ENCODE data around the gene CDKL1.
A peak's percentile ranks its signal among the peaks of the same experiment; 100 is the strongest.
"Not testable (repeated sequence)": the region's sequence is repeated elsewhere in the genome, so short reads cannot be mapped to it uniquely, and the experiment has no call there.

The CDKL1 gene

DNA sequence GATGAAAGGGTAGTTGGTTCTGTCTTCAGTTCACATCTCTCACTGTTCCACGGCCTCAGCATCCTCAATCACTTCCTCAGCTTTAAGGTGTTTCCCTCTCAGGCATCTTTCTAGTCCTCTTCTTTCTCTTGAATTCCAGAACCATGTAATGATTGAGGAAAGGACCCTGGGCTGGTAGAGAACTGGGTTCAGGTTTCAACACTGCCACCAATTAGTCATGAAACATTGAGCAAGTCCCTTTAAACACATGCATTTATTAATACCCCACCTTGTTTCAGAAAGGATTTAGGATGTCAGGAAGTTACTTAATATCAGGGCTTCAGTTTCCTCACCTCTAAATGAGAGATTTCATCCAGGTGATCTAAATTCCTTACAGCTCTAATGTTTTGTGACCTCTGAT lies 77.4 kb downstream of the CDKL1 start:
- H3K36me3 ChIP-seq (ENCODE audit: control insufficient read depth, low read depth, low read length), result peaks cover 4% of the 10 kb centered on the region
- H3K9me3 ChIP-seq (ENCODE audit: control insufficient read depth, low read depth, low read length), result no peaks in the 10 kb centered on the region
- no peaks in the 10 kb centered on the region for H3K4me1 ChIP-seq (ENCODE audit: control insufficient read depth, low read depth, low read length)
- H3K27ac ChIP-seq (ENCODE audit: low read length), result no peak overlapping the region
- H3K9ac ChIP-seq (ENCODE audit: low read length), result no peak overlapping the region
- no peak overlapping the region for H3K4me3 ChIP-seq (ENCODE audit: low read length)
- H3K27me3 ChIP-seq (ENCODE audit: control insufficient read depth, insufficient read depth, low read length), result no peaks in the 10 kb centered on the region

DNA sequence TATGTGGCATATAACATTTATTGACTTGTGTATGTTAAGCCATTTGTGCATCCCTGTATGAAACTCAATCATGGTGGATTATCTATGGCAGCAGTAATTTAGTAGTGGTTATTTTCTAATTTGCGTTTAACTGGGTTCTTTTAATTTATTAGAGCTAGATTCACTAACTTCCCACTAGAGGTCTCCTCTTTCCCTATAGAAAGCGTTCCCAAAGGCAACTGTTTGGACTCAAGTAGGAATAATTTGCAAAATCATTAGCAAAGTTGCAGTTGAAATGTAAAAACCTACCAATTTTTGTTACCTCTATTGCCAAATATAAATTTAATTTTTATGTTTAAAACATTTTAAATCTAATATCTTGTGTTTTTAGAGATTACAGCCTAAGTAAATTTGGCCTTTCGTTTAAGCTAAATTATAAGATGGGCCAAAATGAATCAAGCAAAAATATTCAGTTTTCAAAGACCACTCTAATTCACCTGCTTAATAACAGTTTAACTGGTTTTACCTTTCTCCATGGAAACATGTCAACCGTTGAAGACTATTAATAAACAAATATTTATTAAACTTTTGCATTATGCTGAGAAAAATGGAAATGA lies 78.6 kb downstream of the CDKL1 start:
- Histone ChIP-seq H3K27me3 (ENCODE audit: control insufficient read depth, insufficient read depth, low read length) (no peaks in the 10 kb centered on the region), H3K9me3 (ENCODE audit: control insufficient read depth, low read depth, low read length) (no peaks in the 10 kb centered on the region), H3K36me3 (ENCODE audit: control insufficient read depth, low read depth, low read length) (peaks cover 3% of the 10 kb centered on the region), H3K9ac (ENCODE audit: low read length) (no peak overlapping the region), H3K4me1 (ENCODE audit: control insufficient read depth, low read depth, low read length) (peaks cover 4% of the 10 kb centered on the region), H3K4me3 (ENCODE audit: low read length) (no peak overlapping the region), H3K27ac (ENCODE audit: low read length) (no peak overlapping the region)

DNA sequence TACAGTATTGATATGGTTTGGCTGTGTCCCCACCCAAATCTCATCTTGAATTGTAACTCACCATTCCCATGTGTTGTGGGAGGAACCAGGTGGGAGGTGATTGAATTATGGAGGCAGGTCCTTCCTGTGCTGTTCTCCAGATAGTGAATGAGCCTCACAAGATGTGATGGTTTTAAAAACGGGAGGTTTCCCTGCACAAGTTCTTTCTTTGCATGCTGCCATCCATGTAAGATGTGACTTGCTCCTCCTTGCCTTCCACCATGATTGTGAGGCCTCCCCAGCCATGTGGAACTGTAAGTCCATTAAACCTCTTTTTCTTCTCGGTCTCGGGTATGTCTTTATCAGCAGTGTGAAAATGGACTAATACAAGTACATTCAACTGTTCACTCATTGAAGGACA lies 82.6 kb downstream of the CDKL1 start:
- not testable (repeated sequence) for H3K27ac ChIP-seq (ENCODE audit: low read length); H3K9ac ChIP-seq (ENCODE audit: low read length); H3K4me3 ChIP-seq (ENCODE audit: low read length); H3K9me3 ChIP-seq (ENCODE audit: control insufficient read depth, low read depth, low read length); H3K27me3 ChIP-seq (ENCODE audit: control insufficient read depth, insufficient read depth, low read length); H3K36me3 ChIP-seq (ENCODE audit: control insufficient read depth, low read depth, low read length)
- peaks cover 12% of the 10 kb centered on the region for H3K4me1 ChIP-seq (ENCODE audit: control insufficient read depth, low read depth, low read length)

DNA sequence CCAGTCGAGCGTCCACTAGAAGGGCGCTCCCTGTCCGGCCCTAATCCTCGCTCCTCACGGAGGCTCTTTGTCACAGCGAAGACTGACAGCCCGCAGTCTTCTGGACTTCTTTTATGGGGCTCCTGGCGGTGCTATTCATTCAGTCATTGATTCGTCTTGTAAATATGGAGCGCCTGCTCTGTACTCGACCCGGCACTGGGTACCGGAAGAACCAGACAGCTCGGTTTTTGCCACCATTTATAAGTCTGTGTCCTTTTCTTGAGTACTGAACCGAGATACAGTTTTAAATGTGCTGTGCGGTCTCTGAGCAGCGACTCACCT lies 84.0 kb downstream of the CDKL1 start:
- Histone ChIP-seq H3K36me3 (ENCODE audit: control insufficient read depth, low read depth, low read length) (no peaks in the 10 kb centered on the region), H3K4me1 (ENCODE audit: control insufficient read depth, low read depth, low read length) (peaks cover 12% of the 10 kb centered on the region), H3K27ac (ENCODE audit: low read length) (peak overlapping the region; percentile 12)

DNA sequence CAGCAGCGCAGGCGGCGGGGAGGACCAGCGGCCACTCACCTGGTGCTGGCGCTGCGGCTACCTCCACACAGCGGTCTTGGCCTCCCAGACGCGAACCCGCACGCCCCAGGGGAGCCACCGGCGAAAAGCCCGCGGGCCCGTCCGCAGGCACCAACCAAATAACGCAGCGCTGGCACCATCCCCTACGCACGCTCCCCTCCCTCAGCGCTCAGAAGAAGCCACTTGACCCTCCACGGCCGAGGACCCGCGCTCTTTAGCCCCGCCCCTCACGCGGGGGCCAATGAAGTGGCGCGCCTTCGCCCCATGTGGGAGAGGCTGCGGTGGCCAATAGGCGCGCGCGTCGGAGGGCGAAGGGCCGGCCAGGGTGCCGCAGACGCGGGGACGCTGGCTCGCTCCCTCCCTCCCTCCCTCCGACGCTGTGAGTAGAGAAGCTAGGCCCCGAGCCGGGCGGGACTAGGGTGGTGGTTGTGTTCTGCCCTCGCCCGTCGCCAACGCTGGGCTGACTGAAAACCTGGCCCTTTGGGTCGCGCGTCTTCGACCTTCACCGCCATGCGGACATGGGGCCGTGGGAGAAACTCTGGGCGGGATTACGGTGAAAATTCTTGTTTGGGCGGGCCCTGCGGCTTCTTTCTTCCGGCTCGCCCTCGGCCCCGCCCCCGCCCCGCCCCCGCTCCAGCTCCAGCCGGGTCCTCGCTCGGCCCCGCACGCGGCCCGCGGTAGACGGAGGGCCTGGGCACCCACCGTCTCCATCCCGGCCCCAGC lies 84.5 kb downstream of the CDKL1 start, which contains the start of the genes DMAC2L and L2HGDH:
TSS of gene DMAC2L (plus strand) at position 353 of the 762 bp plus-strand sequence. CDS start 9,164 bp downstream, outside the sequence.
TSS of gene L2HGDH (minus strand) at position 258 of the 762 bp plus-strand sequence. CDS start at position 179, 79 bp downstream.
- peak within 1 kb of the TSS; percentile 81 for H3K9ac ChIP-seq (ENCODE audit: low read length)
- peaks cover 12% of the 10 kb centered on the region for H3K4me1 ChIP-seq (ENCODE audit: control insufficient read depth, low read depth, low read length)
- H3K4me3 ChIP-seq (ENCODE audit: low read length), result peak within 1 kb of the TSS; percentile 69
- H3K27ac ChIP-seq (ENCODE audit: low read length), result peak within 1 kb of the TSS; percentile 68
- no peaks in the 10 kb centered on the region for H3K9me3 ChIP-seq (ENCODE audit: control insufficient read depth, low read depth, low read length)
- H3K36me3 ChIP-seq (ENCODE audit: control insufficient read depth, low read depth, low read length), result no peaks in the 10 kb centered on the region
- H3K27me3 ChIP-seq (ENCODE audit: control insufficient read depth, insufficient read depth, low read length), result no peaks in the 10 kb centered on the region

More for the DNA sequence above, 84.0 kb downstream of the CDKL1 start:
- H3K9me3 ChIP-seq (ENCODE audit: control insufficient read depth, low read depth, low read length), result no peaks in the 10 kb centered on the region
- peak overlapping the region; percentile 69 for H3K4me3 ChIP-seq (ENCODE audit: low read length)
- peak overlapping the region; percentile 81 for H3K9ac ChIP-seq (ENCODE audit: low read length)
- H3K27me3 ChIP-seq (ENCODE audit: control insufficient read depth, insufficient read depth, low read length), result no peaks in the 10 kb centered on the region

DNA sequence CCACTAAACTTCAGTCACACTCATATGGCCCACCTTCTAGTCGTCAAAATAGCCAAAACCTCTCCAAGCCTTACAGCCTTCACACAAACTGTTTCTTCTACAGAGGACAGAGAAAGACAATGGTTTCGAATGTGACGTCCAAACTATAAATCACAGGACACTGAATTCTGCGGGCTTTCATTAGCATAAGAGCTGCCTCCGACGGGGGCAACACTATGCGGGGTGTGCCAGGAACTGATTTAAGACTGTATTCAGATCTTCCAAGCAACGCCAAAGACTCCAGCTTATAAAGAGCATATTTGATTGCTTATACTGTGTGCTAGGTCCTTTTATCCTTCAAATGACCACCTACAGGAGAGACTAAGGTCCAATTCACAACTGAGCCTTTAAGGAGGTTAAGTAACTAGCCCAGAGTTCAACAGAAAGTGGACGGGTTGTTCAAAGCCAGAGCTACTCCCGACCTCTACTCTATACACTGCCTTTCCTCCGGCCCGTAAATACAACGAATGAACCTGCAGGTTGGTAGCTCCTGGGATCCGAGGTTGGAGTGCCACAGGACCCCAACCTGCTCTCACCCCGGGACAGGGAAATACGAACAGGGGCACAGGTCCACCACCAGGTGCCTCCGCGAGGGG lies 85.2 kb downstream of the CDKL1 start:
- Histone ChIP-seq H3K36me3 (ENCODE audit: control insufficient read depth, low read depth, low read length) (no peaks in the 10 kb centered on the region), H3K27ac (ENCODE audit: low read length) (peak overlapping the region; percentile 4)

DNA sequence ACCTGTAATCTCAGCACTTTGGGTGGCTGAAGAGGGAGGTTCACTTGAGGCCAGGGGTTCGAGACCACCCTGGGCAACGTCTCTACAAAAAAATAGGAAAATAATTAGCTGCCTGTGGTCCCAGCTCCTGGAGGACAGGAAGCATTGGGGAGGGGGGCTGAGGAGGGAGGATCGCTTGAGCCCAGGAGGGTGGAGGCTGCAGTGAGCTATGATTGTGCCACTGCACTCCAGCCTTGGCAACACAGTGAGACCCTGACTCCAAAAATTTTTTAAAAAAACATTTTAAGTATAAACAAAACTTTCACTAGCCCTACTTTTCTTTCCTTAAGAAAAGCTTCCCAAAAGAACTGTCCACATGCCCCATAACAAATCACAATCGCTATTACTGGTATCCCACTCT lies 86.2 kb downstream of the CDKL1 start:
- no peaks in the 10 kb centered on the region for H3K36me3 ChIP-seq (ENCODE audit: control insufficient read depth, low read depth, low read length)
- H3K4me1 ChIP-seq (ENCODE audit: control insufficient read depth, low read depth, low read length), result peaks cover 12% of the 10 kb centered on the region
- H3K4me3 ChIP-seq (ENCODE audit: low read length), result peak overlapping the region; percentile 69
- no peak overlapping the region for H3K27ac ChIP-seq (ENCODE audit: low read length)
- H3K27me3 ChIP-seq (ENCODE audit: control insufficient read depth, insufficient read depth, low read length), result no peaks in the 10 kb centered on the region
- H3K9me3 ChIP-seq (ENCODE audit: control insufficient read depth, low read depth, low read length), result no peaks in the 10 kb centered on the region
- H3K9ac ChIP-seq (ENCODE audit: low read length), result no peak overlapping the region

More for the DNA sequence above, 85.2 kb downstream of the CDKL1 start:
- Histone ChIP-seq H3K4me1 (ENCODE audit: control insufficient read depth, low read depth, low read length) (peaks cover 12% of the 10 kb centered on the region), H3K4me3 (ENCODE audit: low read length) (peak overlapping the region; percentile 69), H3K27me3 (ENCODE audit: control insufficient read depth, insufficient read depth, low read length) (no peaks in the 10 kb centered on the region), H3K9me3 (ENCODE audit: control insufficient read depth, low read depth, low read length) (no peaks in the 10 kb centered on the region), H3K9ac (ENCODE audit: low read length) (peak overlapping the region; percentile 81)

DNA sequence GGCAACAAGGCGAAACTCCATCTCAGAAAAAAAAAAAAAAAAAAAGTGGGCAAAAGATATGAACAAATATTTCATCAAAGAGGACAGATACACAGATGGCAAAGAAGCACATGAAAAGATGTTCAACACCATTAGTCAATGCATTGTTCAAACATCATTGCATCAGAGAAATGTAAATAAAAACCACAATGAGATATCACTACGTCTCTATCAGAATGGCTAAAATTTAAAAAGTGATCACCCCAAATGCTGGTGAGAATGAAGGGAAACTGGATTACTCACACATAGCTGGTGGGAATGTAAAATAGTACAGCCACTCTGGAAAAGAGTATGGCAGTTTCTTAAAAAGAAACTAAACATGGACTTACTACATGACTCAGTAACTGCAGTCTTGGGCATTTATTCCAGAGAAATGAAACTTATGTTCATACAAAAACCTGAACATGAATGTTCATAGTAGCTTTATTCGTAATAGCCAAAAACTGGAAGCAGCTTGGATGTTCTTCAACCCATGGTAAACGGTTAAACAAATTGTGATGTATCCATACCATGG lies 88.2 kb downstream of the CDKL1 start:
- no peak overlapping the region for H3K27ac ChIP-seq (ENCODE audit: low read length)
- no peaks in the 10 kb centered on the region for H3K27me3 ChIP-seq (ENCODE audit: control insufficient read depth, insufficient read depth, low read length)
- no peak overlapping the region for H3K9ac ChIP-seq (ENCODE audit: low read length)
- H3K4me1 ChIP-seq (ENCODE audit: control insufficient read depth, low read depth, low read length), result peaks cover 11% of the 10 kb centered on the region
- no peaks in the 10 kb centered on the region for H3K36me3 ChIP-seq (ENCODE audit: control insufficient read depth, low read depth, low read length)
- H3K4me3 ChIP-seq (ENCODE audit: low read length), result no peak overlapping the region
- H3K9me3 ChIP-seq (ENCODE audit: control insufficient read depth, low read depth, low read length), result no peaks in the 10 kb centered on the region

DNA sequence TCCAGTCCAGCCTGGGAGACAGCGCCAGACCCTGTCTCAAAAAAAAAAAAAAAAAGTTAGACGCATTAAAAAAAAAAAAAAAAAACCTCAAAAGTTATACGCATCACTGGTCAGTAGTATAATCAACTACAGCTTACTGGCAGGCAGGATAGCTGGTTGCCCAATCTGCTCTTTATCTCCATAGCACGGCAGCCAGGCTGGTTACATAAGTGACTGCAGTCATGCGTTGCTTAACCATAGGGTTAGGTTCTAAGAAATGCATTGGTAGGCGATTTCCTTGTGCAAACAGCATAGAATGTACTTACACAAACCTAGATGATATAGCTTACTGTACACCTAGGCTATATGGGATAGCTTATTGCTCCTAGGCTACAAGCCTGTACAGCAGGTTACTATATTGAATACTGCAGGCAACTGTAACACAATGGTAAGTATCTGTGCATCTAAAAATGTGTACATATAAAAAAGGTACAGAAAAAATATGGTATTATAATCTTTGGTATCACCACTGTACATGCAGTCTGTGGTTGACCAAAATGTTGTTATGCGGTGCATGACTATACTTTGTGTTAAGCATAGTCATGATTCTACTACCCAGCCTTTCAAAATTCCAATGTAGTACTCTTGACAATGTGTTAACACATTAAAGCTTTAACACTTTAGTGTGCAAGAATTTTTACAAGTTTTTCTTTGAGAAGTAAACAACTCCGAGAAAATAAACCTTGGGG lies 92.8 kb downstream of the CDKL1 start:
- H3K27ac ChIP-seq (ENCODE audit: low read length), result no peak overlapping the region
- H3K9me3 ChIP-seq (ENCODE audit: control insufficient read depth, low read depth, low read length), result no peaks in the 10 kb centered on the region
- H3K9ac ChIP-seq (ENCODE audit: low read length), result no peak overlapping the region
- peaks cover 4% of the 10 kb centered on the region for H3K4me1 ChIP-seq (ENCODE audit: control insufficient read depth, low read depth, low read length)
- H3K27me3 ChIP-seq (ENCODE audit: control insufficient read depth, insufficient read depth, low read length), result no peaks in the 10 kb centered on the region
- peaks cover 14% of the 10 kb centered on the region for H3K36me3 ChIP-seq (ENCODE audit: control insufficient read depth, low read depth, low read length)
- no peak overlapping the region for H3K4me3 ChIP-seq (ENCODE audit: low read length)

DNA sequence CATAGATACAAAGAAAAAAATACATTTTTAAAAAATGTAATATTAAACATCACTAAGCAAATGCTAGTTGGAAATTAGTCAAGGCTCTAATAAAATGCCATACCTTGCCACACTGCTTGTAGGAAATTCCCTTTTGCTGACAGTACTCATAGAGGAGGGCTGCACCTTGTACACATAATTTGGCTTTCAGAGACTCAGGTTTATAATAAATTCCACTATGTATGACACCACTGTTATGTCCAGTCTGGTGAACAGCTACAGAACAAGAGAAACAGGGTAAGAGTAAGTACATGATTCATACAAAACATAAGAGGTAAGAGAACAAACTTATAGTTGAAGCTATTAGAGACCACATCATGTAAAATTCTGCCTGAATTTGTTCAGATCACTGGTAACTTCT lies 94.8 kb downstream of the CDKL1 start:
- H3K27ac ChIP-seq (ENCODE audit: low read length), result no peak overlapping the region
- no peaks in the 10 kb centered on the region for H3K27me3 ChIP-seq (ENCODE audit: control insufficient read depth, insufficient read depth, low read length)
- H3K4me3 ChIP-seq (ENCODE audit: low read length), result no peak overlapping the region
- no peak overlapping the region for H3K9ac ChIP-seq (ENCODE audit: low read length)
- peaks cover 4% of the 10 kb centered on the region for H3K4me1 ChIP-seq (ENCODE audit: control insufficient read depth, low read depth, low read length)
- no peaks in the 10 kb centered on the region for H3K9me3 ChIP-seq (ENCODE audit: control insufficient read depth, low read depth, low read length)
- H3K36me3 ChIP-seq (ENCODE audit: control insufficient read depth, low read depth, low read length), result peaks cover 14% of the 10 kb centered on the region

DNA sequence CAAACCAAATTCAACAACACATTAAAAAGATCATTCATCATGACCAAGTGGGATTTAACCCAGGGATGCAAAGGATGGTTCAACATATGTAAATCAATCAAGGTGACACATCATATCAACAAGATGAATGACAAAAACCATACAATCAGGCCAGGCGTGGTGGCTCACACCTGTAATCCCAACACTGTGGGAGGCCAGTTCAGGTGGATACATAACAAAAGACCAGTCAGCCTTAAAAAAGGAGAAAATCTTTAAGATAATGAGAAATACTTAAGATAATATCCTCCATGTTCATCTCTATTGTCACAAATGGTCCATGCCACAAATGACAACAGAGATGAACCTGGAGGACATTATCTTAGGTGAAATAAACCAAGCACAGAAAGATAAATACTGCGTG lies 97.1 kb downstream of the CDKL1 start:
- no peaks in the 10 kb centered on the region for H3K27me3 ChIP-seq (ENCODE audit: control insufficient read depth, insufficient read depth, low read length)
- H3K27ac ChIP-seq (ENCODE audit: low read length), result no peak overlapping the region

More for the DNA sequence above, 97.1 kb downstream of the CDKL1 start:
- Histone ChIP-seq H3K4me3 (ENCODE audit: low read length) (no peak overlapping the region), H3K9ac (ENCODE audit: low read length) (no peak overlapping the region), H3K36me3 (ENCODE audit: control insufficient read depth, low read depth, low read length) (peaks cover 14% of the 10 kb centered on the region), H3K4me1 (ENCODE audit: control insufficient read depth, low read depth, low read length) (peaks cover 4% of the 10 kb centered on the region), H3K9me3 (ENCODE audit: control insufficient read depth, low read depth, low read length) (no peaks in the 10 kb centered on the region)

Data from iPS-18a (cell line).